Body of pancreas (tissue), 4 donors: ENCODE data around the gene CCDC148. TPM values are rescaled to one million over a fixed set of nuclear protein-coding genes. Genes with fewer than 3 reads are reported as not detected.

Source experiments
- ATAC-seq: fragments of 150-250 bp; one replicate; pipeline ENCODE4 v1.9.1; 2016
- DNase-seq, 4 donors: peaks; one replicate each; pipeline ENCODE4 v3.0.0-alpha.2; 2019
- H3K27ac ChIP-seq, 4 donors: fragments of 200-600 bp; sonication (generic); 1 replicate in 3 of 4; 2 replicates in 1 of 4; pipeline versions ENCODE4 v1.5.1 to v1.6.1; 2016 to 2019; ENCODE audit warnings: mild to moderate bottlenecking in 1 of 4, mixed read lengths in 1 of 4, moderate library complexity in 1 of 4
- H3K27me3 ChIP-seq, 2 donors: fragments of 200-600 bp; sonication (generic); one replicate each; pipeline ENCODE4 v1.6.0; 2016; ENCODE audit warnings: mild to moderate bottlenecking in 1 of 2
- H3K36me3 ChIP-seq, 2 donors: fragments of 200-600 bp; sonication (generic); replicated peaks in 1 of 2; 2 replicates each; pipeline ENCODE4 v1.5.1; 2016; ENCODE audit warnings: low read depth in 2 of 2; ENCODE audit not compliant: insufficient read depth in 1 of 2
- H3K4me1 ChIP-seq: fragments of 200-600 bp; sonication (generic); one replicate; pipeline ENCODE4 v1.6.0; 2016
- H3K4me3 ChIP-seq, 2 donors: fragments of 200-600 bp; sonication (generic); 1 replicate in 1 of 2; 2 replicates in 1 of 2; pipeline ENCODE4 v1.5.1; 2016 to 2019
- H3K9me3 ChIP-seq, 3 donors: fragments of 200-600 bp; sonication (generic); 1 replicate in 2 of 3; 2 replicates in 1 of 3; pipeline ENCODE4 v1.5.1; 2016
- CTCF ChIP-seq, 7 experiments: fragments of 450-650 bp in 4 of 7; fragments of 200-600 bp in 3 of 7; sonication (generic) in 3 of 7; IDR thresholded peaks; one replicate each; pipeline ENCODE4 v1.5.1; 2016 to 2019; ENCODE audit warnings: antibody characterized with exemption in 7 of 7
- POLR2A ChIP-seq, 3 donors: fragments of 450-650 bp; IDR thresholded peaks; one replicate each; pipeline ENCODE4 v1.6.1; 2016; ENCODE audit warnings: antibody characterized with exemption in 3 of 3, mild to moderate bottlenecking in 2 of 3
- WGBS, 2 donors: methylation state at CpG; one replicate each; pipeline ENCODE4 v1.1.5; 2017; 5-methylcytosine and 5-hydroxymethylcytosine counted together
- intact Hi-C: fragments of 100-400 bp; cut with DNase I; formaldehyde crosslinking; loops from one replicate; pipeline ENCODE4 v1.15.1; 2023
- total RNA-seq, 2 donors: library from RNA; depleted of rRNA; stranded (reverse); fragments of >200 nt; gene quantifications; one replicate each; pipeline ENCODE4 v1.1.0, GENCODE V29; 2016

The CCDC148 gene
- total RNA-seq, 2 donors from 2014 or later, result 0.66 to 0.78 TPM

- Histone ChIP-seq H3K4me3 (no peak overlapping the region), H3K36me3 (no peaks in the 10 kb centered on the region), H3K9me3 (no peaks in the 10 kb centered on the region), H3K27ac (no peak overlapping the region), H3K27me3 (no peaks in the 10 kb centered on the region), H3K4me1 (no peaks in the 10 kb centered on the region)
- 46 to 49% methylated on average over 2 of the region's 2 CpGs for WGBS, 2 donors
- no peak for DNase-seq
- no peak for ATAC-seq
- intact Hi-C loops, result no loop called here
- TF ChIP-seq POLR2A (IDR thresholded peaks at IDR 0.05) (no peak), CTCF (IDR thresholded peaks at IDR 0.05) (no peak)
Observed at GRCh38 chr2:158213773-158214172, 242.8 kb downstream of the CCDC148 start.

- Histone ChIP-seq H3K9me3 (no peaks in the 10 kb centered on the region), H3K36me3 (no peaks in the 10 kb centered on the region), H3K27me3 (no peaks in the 10 kb centered on the region), H3K4me1 (no peaks in the 10 kb centered on the region), H3K27ac (no peak overlapping the region), H3K4me3 (no peak overlapping the region)
- no peak for TF ChIP-seq POLR2A (IDR thresholded peaks at IDR 0.05)
- TF ChIP-seq CTCF (IDR thresholded peaks at IDR 0.05), result no peak
- WGBS, 2 donors, result 63 to 70% methylated on average over 2 of the region's 2 CpGs
- DNase-seq, result no peak
- intact Hi-C loops, result no loop called here
- ATAC-seq, result no peak
Observed at GRCh38 chr2:158212301-158212700, 244.3 kb downstream of the CCDC148 start.

GRCh38 chr2:158211502-158211901 is 245.1 kb downstream of the CCDC148 start:
- 56 to 71% methylated on average over 2 of the region's 2 CpGs for WGBS, 2 donors
- no peak for DNase-seq
- Histone ChIP-seq H3K36me3 (no peaks in the 10 kb centered on the region), H3K9me3 (no peaks in the 10 kb centered on the region), H3K27me3 (no peaks in the 10 kb centered on the region), H3K4me3 (no peak overlapping the region), H3K4me1 (no peaks in the 10 kb centered on the region), H3K27ac (no peak overlapping the region)
- TF ChIP-seq POLR2A (IDR thresholded peaks at IDR 0.05) (no peak), CTCF (IDR thresholded peaks at IDR 0.05) (no peak)
- no peak for ATAC-seq
- intact Hi-C loops, result no loop called here

GRCh38 chr2:158207354-158207753 is 249.2 kb downstream of the CCDC148 start:
- intact Hi-C loops, result no loop called here
- DNase-seq, result no peak
- TF ChIP-seq CTCF (IDR thresholded peaks at IDR 0.05), result no peak
- TF ChIP-seq POLR2A (IDR thresholded peaks at IDR 0.05), result no peak
- H3K36me3 ChIP-seq, result no peaks in the 10 kb centered on the region
- ATAC-seq, result no peak
- no peaks in the 10 kb centered on the region for H3K27me3 ChIP-seq
- H3K9me3 ChIP-seq, result no peaks in the 10 kb centered on the region
- no peaks in the 10 kb centered on the region for H3K4me1 ChIP-seq
- H3K27ac ChIP-seq, result no peak overlapping the region
- WGBS, 2 donors, result 93 to 95% methylated on average over 1 of the region's 1 CpG
- H3K4me3 ChIP-seq, result no peak overlapping the region

- intact Hi-C loops, result no loop called here
- no peaks in the 10 kb centered on the region for H3K36me3 ChIP-seq
- no peaks in the 10 kb centered on the region for H3K27me3 ChIP-seq
- ATAC-seq, result no peak
- no peak overlapping the region for H3K4me3 ChIP-seq
- H3K9me3 ChIP-seq, result no peaks in the 10 kb centered on the region
- 24 to 41% methylated on average over 1 of the region's 1 CpG for WGBS, 2 donors
- DNase-seq, result no peak
- H3K27ac ChIP-seq, result no peak overlapping the region
- TF ChIP-seq POLR2A (IDR thresholded peaks at IDR 0.05), result no peak
- no peak for TF ChIP-seq CTCF (IDR thresholded peaks at IDR 0.05)
- H3K4me1 ChIP-seq, result no peaks in the 10 kb centered on the region
Observed at GRCh38 chr2:158205215-158205614, 251.3 kb downstream of the CCDC148 start.
